Measurements from ENCODE around the gene LCA5L. TPM values are rescaled to one million over a fixed set of nuclear protein-coding genes. Genes with fewer than 3 reads are reported as not detected.
"Not testable (repeated sequence)": the region's sequence is repeated elsewhere in the genome, so short reads cannot be mapped to it uniquely, and the experiment has no call there.

The LCA5L gene
- polyA plus RNA-seq, 1 donor, result 2.0 TPM

- Histone ChIP-seq H3K9me3 (ENCODE audit: control insufficient read depth, low read depth, low read length) (no peaks in the 10 kb centered on the region), H3K4me3 (ENCODE audit: low read length) (no peak overlapping the region), H3K4me1 (ENCODE audit: control insufficient read depth, insufficient read depth, low read length) (no peaks in the 10 kb centered on the region), H3K27ac (ENCODE audit: low read length) (no peak overlapping the region), H3K27me3 (ENCODE audit: control insufficient read depth, insufficient read depth, low read length) (no peaks in the 10 kb centered on the region), H3K36me3 (ENCODE audit: control insufficient read depth, insufficient read depth, low read length) (no peaks in the 10 kb centered on the region)
- 44% methylated on average over 2 of the region's 3 CpGs for WGBS (ENCODE audit: insufficient coverage, low lambda C conversion rate)
- DNase-seq, result no peak
Observed at GRCh38 chr21:39430016-39430415, 15.6 kb downstream of the LCA5L start.

- H3K4me3 ChIP-seq (ENCODE audit: low read length), result no peak overlapping the region
- no CpG with 5 or more reads among the region's 2 CpGs for WGBS (ENCODE audit: insufficient coverage, low lambda C conversion rate)
- H3K27me3 ChIP-seq (ENCODE audit: control insufficient read depth, insufficient read depth, low read length), result no peaks in the 10 kb centered on the region
- H3K4me1 ChIP-seq (ENCODE audit: control insufficient read depth, insufficient read depth, low read length), result no peaks in the 10 kb centered on the region
- H3K9me3 ChIP-seq (ENCODE audit: control insufficient read depth, low read depth, low read length), result no peaks in the 10 kb centered on the region
- no peaks in the 10 kb centered on the region for H3K36me3 ChIP-seq (ENCODE audit: control insufficient read depth, insufficient read depth, low read length)
- DNase-seq, result no peak
- H3K27ac ChIP-seq (ENCODE audit: low read length), result no peak overlapping the region
Observed at GRCh38 chr21:39429445-39429844, 16.1 kb downstream of the LCA5L start.

GRCh38 chr21:39422527-39423241 is 22.9 kb downstream of the LCA5L start:
- Histone ChIP-seq H3K4me3 (ENCODE audit: low read length) (no peak overlapping the region), H3K36me3 (ENCODE audit: control insufficient read depth, insufficient read depth, low read length) (no peaks in the 10 kb centered on the region), H3K9me3 (ENCODE audit: control insufficient read depth, low read depth, low read length) (no peaks in the 10 kb centered on the region), H3K27ac (ENCODE audit: low read length) (no peak overlapping the region), H3K27me3 (ENCODE audit: control insufficient read depth, insufficient read depth, low read length) (no peaks in the 10 kb centered on the region), H3K4me1 (ENCODE audit: control insufficient read depth, insufficient read depth, low read length) (no peaks in the 10 kb centered on the region)
- 86% methylated on average over 1 of the region's 5 CpGs for WGBS (ENCODE audit: insufficient coverage, low lambda C conversion rate)
- DNase-seq, result no peak

GRCh38 chr21:39419204-39419603 is 26.4 kb downstream of the LCA5L start:
- H3K9me3 ChIP-seq (ENCODE audit: control insufficient read depth, low read depth, low read length); H3K4me1 ChIP-seq (ENCODE audit: control insufficient read depth, insufficient read depth, low read length); H3K36me3 ChIP-seq (ENCODE audit: control insufficient read depth, insufficient read depth, low read length); H3K27me3 ChIP-seq (ENCODE audit: control insufficient read depth, insufficient read depth, low read length); DNase-seq; H3K27ac ChIP-seq (ENCODE audit: low read length); H3K4me3 ChIP-seq (ENCODE audit: low read length): not testable (repeated sequence)
- WGBS (ENCODE audit: insufficient coverage, low lambda C conversion rate), result 90% methylated on average over 2 of the region's 5 CpGs

GRCh38 chr21:39406065-39406464 is 39.5 kb downstream of the LCA5L start:
- DNase-seq, result no peak
- Histone ChIP-seq H3K9me3 (ENCODE audit: control insufficient read depth, low read depth, low read length) (no peaks in the 10 kb centered on the region), H3K4me3 (ENCODE audit: low read length) (no peak overlapping the region), H3K27me3 (ENCODE audit: control insufficient read depth, insufficient read depth, low read length) (no peaks in the 10 kb centered on the region), H3K4me1 (ENCODE audit: control insufficient read depth, insufficient read depth, low read length) (no peaks in the 10 kb centered on the region), H3K36me3 (ENCODE audit: control insufficient read depth, insufficient read depth, low read length) (peaks cover 21% of the 10 kb centered on the region), H3K27ac (ENCODE audit: low read length) (no peak overlapping the region)
- WGBS (ENCODE audit: insufficient coverage, low lambda C conversion rate), result no CpG with 5 or more reads among the region's 2 CpGs

- WGBS (ENCODE audit: insufficient coverage, low lambda C conversion rate), result 100% methylated on average over 1 of the region's 8 CpGs
- H3K27ac ChIP-seq (ENCODE audit: low read length), result no peak overlapping the region
- no peak for DNase-seq
Observed at GRCh38 chr21:39400173-39400572, 45.4 kb downstream of the LCA5L start.

GRCh38 chr21:39397646-39398385 is 47.8 kb downstream of the LCA5L start:
- WGBS (ENCODE audit: insufficient coverage, low lambda C conversion rate), result no CpG with 5 or more reads among the region's 11 CpGs
- Histone ChIP-seq H3K4me3 (ENCODE audit: low read length) (no peak overlapping the region), H3K4me1 (ENCODE audit: control insufficient read depth, insufficient read depth, low read length) (no peaks in the 10 kb centered on the region), H3K9me3 (ENCODE audit: control insufficient read depth, low read depth, low read length) (no peaks in the 10 kb centered on the region), H3K27ac (ENCODE audit: low read length) (no peak overlapping the region), H3K27me3 (ENCODE audit: control insufficient read depth, insufficient read depth, low read length) (no peaks in the 10 kb centered on the region), H3K36me3 (ENCODE audit: control insufficient read depth, insufficient read depth, low read length) (peaks cover 33% of the 10 kb centered on the region)
- no peak for DNase-seq

More at GRCh38 chr21:39400173-39400572, 45.4 kb downstream of the LCA5L start:
- H3K27me3 ChIP-seq (ENCODE audit: control insufficient read depth, insufficient read depth, low read length), result no peaks in the 10 kb centered on the region
- H3K9me3 ChIP-seq (ENCODE audit: control insufficient read depth, low read depth, low read length), result no peaks in the 10 kb centered on the region
- H3K4me3 ChIP-seq (ENCODE audit: low read length), result no peak overlapping the region
- peaks cover 16% of the 10 kb centered on the region for H3K36me3 ChIP-seq (ENCODE audit: control insufficient read depth, insufficient read depth, low read length)
- no peaks in the 10 kb centered on the region for H3K4me1 ChIP-seq (ENCODE audit: control insufficient read depth, insufficient read depth, low read length)

- H3K4me1 ChIP-seq (ENCODE audit: control insufficient read depth, insufficient read depth, low read length), result peaks cover 4% of the 10 kb centered on the region
Observed at GRCh38 chr21:39392981-39393380, 52.6 kb downstream of the LCA5L start.

GRCh38 chr21:39390212-39390765 is 55.3 kb downstream of the LCA5L start:
- H3K4me1 ChIP-seq (ENCODE audit: control insufficient read depth, insufficient read depth, low read length), result peaks cover 16% of the 10 kb centered on the region
- H3K9me3 ChIP-seq (ENCODE audit: control insufficient read depth, low read depth, low read length), result no peaks in the 10 kb centered on the region
- H3K27ac ChIP-seq (ENCODE audit: low read length), result no peak overlapping the region
- no CpG with 5 or more reads among the region's 16 CpGs for WGBS (ENCODE audit: insufficient coverage, low lambda C conversion rate)
- no peaks in the 10 kb centered on the region for H3K27me3 ChIP-seq (ENCODE audit: control insufficient read depth, insufficient read depth, low read length)
- H3K4me3 ChIP-seq (ENCODE audit: low read length), result no peak overlapping the region
- DNase-seq, result no peak
- H3K36me3 ChIP-seq (ENCODE audit: control insufficient read depth, insufficient read depth, low read length), result peaks cover 39% of the 10 kb centered on the region

More at GRCh38 chr21:39392981-39393380, 52.6 kb downstream of the LCA5L start:
- Histone ChIP-seq H3K4me3 (ENCODE audit: low read length) (no peak overlapping the region), H3K27ac (ENCODE audit: low read length) (no peak overlapping the region), H3K9me3 (ENCODE audit: control insufficient read depth, low read depth, low read length) (no peaks in the 10 kb centered on the region), H3K36me3 (ENCODE audit: control insufficient read depth, insufficient read depth, low read length) (peaks cover 52% of the 10 kb centered on the region), H3K27me3 (ENCODE audit: control insufficient read depth, insufficient read depth, low read length) (no peaks in the 10 kb centered on the region)
- no peak for DNase-seq
- WGBS (ENCODE audit: insufficient coverage, low lambda C conversion rate), result no CpG with 5 or more reads among the region's 7 CpGs

- no peak for DNase-seq
- peak overlapping the region; percentile 46 for H3K4me3 ChIP-seq (ENCODE audit: low read length)
- H3K36me3 ChIP-seq (ENCODE audit: control insufficient read depth, insufficient read depth, low read length), result peaks cover 28% of the 10 kb centered on the region
- H3K4me1 ChIP-seq (ENCODE audit: control insufficient read depth, insufficient read depth, low read length), result peaks cover 20% of the 10 kb centered on the region
- no peaks in the 10 kb centered on the region for H3K9me3 ChIP-seq (ENCODE audit: control insufficient read depth, low read depth, low read length)
- no CpG with 5 or more reads among the region's 10 CpGs for WGBS (ENCODE audit: insufficient coverage, low lambda C conversion rate)
- no peak overlapping the region for H3K27ac ChIP-seq (ENCODE audit: low read length)
- H3K27me3 ChIP-seq (ENCODE audit: control insufficient read depth, insufficient read depth, low read length), result no peaks in the 10 kb centered on the region
Observed at GRCh38 chr21:39388811-39389155, 56.8 kb downstream of the LCA5L start.

Data from large intestine (tissue), 3 donors.